ENCODE results near the gene MYO1E.
"Not testable (repeated sequence)": the region's sequence is repeated elsewhere in the genome, so short reads cannot be mapped to it uniquely, and the experiment has no call there.

Gene MYO1E

GRCh38 chr15:59372352-59373211 is at the start of gene MYO1E:
TSS of gene MYO1E (minus strand) at chr15:59372871. CDS start at chr15:59372500, 371 bp downstream.
- peak; percentile 99 for DNase-seq

GRCh38 chr15:59420986-59421618 is 48.4 kb upstream of the MYO1E start:
- no peak for DNase-seq

GRCh38 chr15:59420108-59420507 is 47.4 kb upstream of the MYO1E start:
- no peak for DNase-seq

GRCh38 chr15:59419170-59419569 is 46.5 kb upstream of the MYO1E start:
- no peak for DNase-seq

DNA sequence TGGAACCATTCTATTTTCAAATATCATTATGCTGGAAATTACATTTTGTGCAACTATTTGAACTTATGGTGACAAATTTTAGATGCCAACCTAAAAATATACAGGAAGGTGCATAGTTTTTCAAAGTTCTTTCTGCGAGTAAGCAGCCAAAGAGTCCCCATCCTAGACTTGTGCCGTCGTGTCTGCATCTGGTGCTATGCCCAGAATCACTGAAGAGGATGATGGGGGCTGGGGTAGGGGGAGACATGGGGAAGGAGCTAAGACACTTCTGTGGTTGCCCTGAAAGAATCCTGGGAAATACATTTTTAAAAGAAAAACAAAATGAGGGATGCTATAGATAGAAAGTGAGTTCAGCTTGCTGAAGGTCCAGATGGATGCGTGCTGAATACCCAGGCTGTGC is 44.1 kb upstream of the MYO1E start:
- no peak for DNase-seq

DNA sequence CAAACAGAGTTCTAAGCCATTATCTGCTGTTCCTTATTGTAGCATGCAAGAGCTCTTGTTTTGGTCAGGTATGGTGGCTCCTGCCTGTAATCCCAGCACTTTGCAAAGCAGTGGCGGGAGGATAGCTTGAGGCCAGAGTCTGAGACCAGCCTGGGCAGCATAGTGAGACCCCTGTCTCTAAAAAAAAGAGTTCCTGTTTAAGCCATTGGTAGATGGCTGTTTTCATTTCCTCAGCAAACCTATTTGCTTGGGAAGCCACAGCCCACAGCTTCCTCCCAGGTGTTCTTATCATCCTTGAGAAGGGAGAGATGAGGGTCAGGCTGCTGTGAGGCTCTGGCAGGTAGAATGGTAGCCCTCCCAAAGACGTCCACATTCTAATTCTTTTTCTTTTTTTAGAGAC is 40.9 kb upstream of the MYO1E start:
- no peak for DNase-seq

- DNase-seq = no peak
These were observed 37.8 kb upstream of the MYO1E start for GRCh38 chr15:59410391-59410896.

GRCh38 chr15:59407946-59408345 is 35.3 kb upstream of the MYO1E start:
- no peak for DNase-seq

GRCh38 chr15:59406446-59406845 is 33.8 kb upstream of the MYO1E start:
- no peak for DNase-seq

DNA sequence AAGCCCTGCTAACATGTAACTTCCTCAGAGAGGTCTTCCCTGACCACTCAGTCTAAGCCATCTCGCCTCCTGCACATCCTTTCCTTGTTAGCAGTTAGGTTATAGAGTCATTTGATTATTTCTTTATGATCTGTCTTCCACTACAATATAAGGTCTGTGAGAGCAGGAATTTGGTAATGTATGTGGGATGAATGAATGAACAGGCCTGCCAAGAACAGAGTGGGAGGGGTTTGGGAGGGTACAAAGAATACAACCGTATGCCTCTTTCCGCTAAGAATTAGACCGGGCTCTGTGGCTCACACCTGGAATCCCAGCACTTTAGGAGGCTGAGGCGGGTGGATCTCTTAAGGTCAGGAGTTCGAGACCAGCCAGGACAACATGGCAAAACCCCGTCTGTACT is 32.4 kb upstream of the MYO1E start:
- DNase-seq = no peak

DNA sequence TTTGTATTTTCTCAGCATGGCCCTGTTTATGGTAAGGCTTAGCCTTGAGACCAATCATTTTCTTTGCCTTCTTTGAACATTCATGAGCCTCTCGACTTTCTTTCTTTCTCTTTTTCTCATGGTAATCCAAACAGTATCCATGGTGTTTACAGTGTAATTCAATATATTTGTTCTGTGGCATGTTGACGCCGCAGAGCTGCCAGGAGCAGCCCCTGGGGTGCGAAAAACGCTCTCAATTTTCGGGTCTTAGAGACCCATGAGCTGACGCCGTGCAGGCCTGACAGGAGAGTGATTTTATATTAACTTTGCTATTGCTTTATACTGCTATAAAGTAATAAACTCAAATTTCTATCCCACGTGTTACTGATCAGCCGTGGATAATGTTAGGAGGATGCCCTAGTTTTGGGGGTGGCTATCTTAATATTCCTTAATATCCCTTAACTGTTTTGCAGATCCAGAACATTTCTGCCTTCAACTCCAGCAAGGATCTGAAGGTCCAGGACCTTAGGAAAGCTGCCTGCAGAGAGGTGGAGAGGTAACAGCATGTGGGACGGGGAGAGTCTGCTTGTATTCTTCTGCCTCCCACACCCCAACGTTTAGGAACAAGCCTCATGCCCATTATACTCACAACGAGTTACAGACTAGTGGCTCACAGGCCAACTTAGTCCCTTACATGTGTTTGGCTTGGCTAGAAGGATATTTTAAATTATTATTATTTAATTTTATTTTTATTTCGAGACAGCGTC is 29.3 kb upstream of the MYO1E start:
- peak; percentile 92 for DNase-seq

GRCh38 chr15:59401051-59401823 is 28.6 kb upstream of the MYO1E start:
- not testable (repeated sequence) for DNase-seq

DNA sequence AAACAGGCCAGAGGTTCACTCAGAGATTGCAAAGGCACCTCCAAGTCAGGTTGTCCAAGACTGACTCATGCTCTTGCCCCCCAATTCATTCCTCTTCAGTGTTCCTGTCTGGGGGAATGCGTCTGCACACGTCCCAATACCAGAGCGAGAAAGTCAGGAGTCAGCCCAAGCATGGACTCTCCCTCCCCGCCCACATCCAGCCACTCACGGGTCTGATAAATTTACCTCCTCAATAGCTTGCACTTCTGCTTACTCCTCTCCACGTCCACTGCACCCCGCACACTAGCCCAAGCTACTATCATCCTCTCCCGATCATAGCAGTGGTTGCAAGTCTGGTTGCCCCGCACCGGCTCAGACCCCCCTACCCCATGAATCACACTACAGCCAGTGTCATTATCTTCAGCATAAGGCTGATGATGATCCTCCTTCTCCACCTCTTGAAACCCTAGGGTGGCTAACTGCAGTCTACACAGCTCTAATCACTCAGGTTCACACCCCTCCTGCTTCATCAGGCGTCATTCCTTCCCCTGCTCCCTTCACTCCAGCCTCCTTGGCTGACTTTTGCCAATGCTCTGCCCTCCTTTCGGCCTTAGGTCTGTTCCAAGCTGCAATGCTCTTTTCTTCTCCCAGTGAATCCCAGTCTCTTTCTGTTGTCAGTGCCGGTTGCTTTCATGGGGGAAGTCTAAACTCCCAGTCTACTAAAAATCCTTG is 27.6 kb upstream of the MYO1E start:
- DNase-seq = no peak

GRCh38 chr15:59399465-59400102 is 26.9 kb upstream of the MYO1E start:
- no peak for DNase-seq

GRCh38 chr15:59398220-59398619 is 25.5 kb upstream of the MYO1E start:
- no peak for DNase-seq

GRCh38 chr15:59396679-59397078 is 24.0 kb upstream of the MYO1E start:
- no peak for DNase-seq

DNA sequence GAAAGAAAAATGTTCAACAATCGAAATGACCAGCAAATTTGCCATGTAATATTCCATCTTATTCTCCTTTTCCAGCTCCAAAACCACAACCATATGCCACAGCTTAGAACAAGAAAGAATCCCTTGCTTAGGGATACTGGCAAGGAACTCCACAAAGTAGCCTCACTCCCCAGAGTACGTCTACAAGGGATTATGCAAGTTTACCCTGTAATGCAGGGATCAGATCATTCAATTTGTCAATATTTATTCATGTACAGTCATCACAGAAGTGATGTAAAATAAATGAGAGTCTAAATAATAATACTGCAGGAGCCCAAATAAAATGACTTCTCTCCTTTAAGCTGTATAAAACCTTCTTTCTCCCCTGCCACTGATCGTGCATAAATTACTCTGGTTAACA is 23.5 kb upstream of the MYO1E start:
- no peak for DNase-seq

DNA sequence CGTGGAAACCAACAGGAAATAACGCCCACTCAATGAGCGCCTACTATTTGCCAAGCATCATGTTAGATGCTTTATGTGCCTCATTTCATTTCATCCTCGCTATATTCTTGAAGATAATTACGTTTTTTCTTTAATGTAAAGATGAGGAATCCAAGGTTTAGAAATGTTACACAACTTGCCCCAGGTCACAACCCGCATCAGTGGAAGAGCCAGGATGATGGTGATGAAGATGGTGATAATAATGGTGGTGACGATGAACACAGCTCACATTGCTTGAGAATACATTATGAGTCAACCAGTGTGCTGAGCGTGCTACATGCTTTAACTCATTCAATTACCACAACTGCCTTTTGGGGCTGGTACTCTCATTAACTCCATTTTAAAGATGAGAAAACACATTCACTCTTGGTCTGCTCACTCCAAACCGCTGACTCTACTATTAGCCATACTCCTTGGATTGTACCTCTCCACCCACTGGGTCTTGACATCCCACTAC is 21.5 kb upstream of the MYO1E start:
- DNase-seq = no peak

DNA sequence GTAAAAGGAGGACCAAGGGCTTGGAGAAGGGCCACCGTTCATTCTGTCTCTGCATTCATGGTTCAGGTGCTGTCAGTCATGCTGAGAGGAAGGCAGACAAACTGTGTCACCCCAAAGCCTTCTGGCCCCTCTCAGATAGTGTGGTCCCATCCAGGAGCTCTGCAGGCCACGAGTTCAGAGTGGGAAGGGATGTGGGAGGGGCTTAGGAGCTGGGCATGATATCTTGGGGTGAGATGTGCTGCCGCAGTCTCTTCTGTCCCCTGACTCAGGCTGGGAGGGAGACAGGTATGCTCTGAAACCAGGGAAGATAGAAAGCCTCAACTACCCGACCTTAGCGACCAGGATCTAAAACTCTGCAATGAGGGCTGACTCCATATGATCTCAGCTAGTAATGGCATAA is 19.6 kb upstream of the MYO1E start:
- no peak for DNase-seq

DNA sequence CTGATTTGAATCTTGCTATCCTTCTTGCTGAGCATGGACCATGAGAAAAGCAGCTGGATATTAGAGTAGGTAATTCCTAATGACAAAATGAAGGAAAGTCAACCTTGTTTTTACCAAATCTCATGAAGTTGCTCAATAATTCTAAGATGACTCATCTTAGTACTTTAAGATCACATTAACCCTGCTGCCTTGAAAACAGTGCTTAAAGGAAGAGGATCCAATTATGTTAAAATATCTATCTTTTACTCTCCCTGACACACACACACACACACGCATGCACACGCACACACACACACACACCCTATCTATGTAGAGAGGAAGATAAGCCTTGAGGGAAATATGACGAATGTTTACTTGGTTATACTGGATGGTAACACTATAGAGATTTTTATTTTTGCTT is 16.0 kb upstream of the MYO1E start:
- no peak for DNase-seq

GRCh38 chr15:59387196-59387878 is 14.7 kb upstream of the MYO1E start:
- not testable (repeated sequence) for DNase-seq
